Measurements from ENCODE around the gene NEK6. TPM values are rescaled to one million over a fixed set of nuclear protein-coding genes. Genes with fewer than 3 reads are reported as not detected.
A peak's percentile ranks its signal among the peaks of the same experiment; 100 is the strongest.

The NEK6 gene
- total and polyA plus RNA-seq, 9 of the 15 experiments (the other 6 are each of a cell fraction or from before 2014, with no cell fraction given) = 3.1 to 19.0 (median 8.4) TPM

- H3K79me2 ChIP-seq (ENCODE audit: control insufficient read depth, insufficient read depth, low read length) = peaks cover 9% of the 10 kb centered on the region; the same call in 1 of the 3 replicates
- ChIA-PET POLR2A (no interaction called here), CTCF (ENCODE audit: low intra/inter-chr PET ratio) (no interaction called here)
- peak; percentile 73 for ATAC-seq
- FAIRE-seq = peak; percentile 85
- H3K4me2 ChIP-seq (ENCODE audit: insufficient read depth, low read length) = peak overlapping the region; percentile 20; the same call in 1 of the 2 replicates
- BruUV-seq (replicated peaks) = no TSS peak
- WGBS (ENCODE audit: insufficient coverage, low coverage, missing lambda C conversion rate) = 20% methylated on average over 20 of the region's 20 CpGs
- peaks cover 39 to 56% of the 10 kb centered on the region in 2 experiments for H3K4me1 ChIP-seq (replicated peaks in 1 of 2; ENCODE audit: control insufficient read depth in 2 of 2, insufficient read depth in 2 of 2, low read length in 2 of 2)
- no peaks in the 10 kb centered on the region for H3K36me3 ChIP-seq (ENCODE audit: control insufficient read depth, insufficient read depth, low read length)
- peak overlapping the region; percentile 32; the same call in 1 of the 2 replicates for H2AFZ ChIP-seq (ENCODE audit: low read depth, low read length)
- in situ Hi-C loops (cut with MboI) = no loop called here
- H3K9ac ChIP-seq (ENCODE audit: insufficient read depth in 1 of 2, low read depth in 2 of 2, low read length in 2 of 2) = peak overlapping the region in 1 of 2 experiments; percentile 84; a peak in 3 of 4 replicates
- H3K9me1 ChIP-seq (ENCODE audit: control insufficient read depth, insufficient read depth, low read length) = no peaks in the 10 kb centered on the region
- peak overlapping the region; percentile 51; the same call in 2 of the 3 replicates for H3K27ac ChIP-seq (ENCODE audit: extremely low read depth, low read depth, low read length)
- H3K4me3 ChIP-seq = no peak overlapping the region
- no peaks in the 10 kb centered on the region for H3K9me3 ChIP-seq (replicated peaks; ENCODE audit: control insufficient read depth, insufficient read depth, low read depth, low read length)
- H3K27me3 ChIP-seq (ENCODE audit: control insufficient read depth in 2 of 2, insufficient read depth in 2 of 2, low read length in 2 of 2) = no peaks in the 10 kb centered on the region
- intact Hi-C loops (cut with micrococcal nuclease) = no loop called here
- DNase-seq (ENCODE audit: extremely low read depth in 1 of 4, low spot score in 3 of 4) = peak; percentile 67 to 77 (median 73)
- H4K20me1 ChIP-seq (replicated peaks; ENCODE audit: control insufficient read depth, insufficient read depth, low read length) = peaks cover 29% of the 10 kb centered on the region
- peak; percentile 46; the same call in 1 of the 2 replicates for TF ChIP-seq ZNF239 (CRISPR knock-in tag; IDR thresholded peaks at IDR 0.05)
- TF ChIP-seq SMAD3 (CRISPR knock-in tag; conservative IDR thresholded peaks at IDR 0.05) = 0 out of 2 replicates have a peak, but pooled peaks have one; percentile 45
- TF ChIP-seq HMGN3 (IDR thresholded peaks at IDR 0.05; ENCODE audit: borderline replicate concordance, extremely low read depth, insufficient read length, low read depth, low read length) = peak; percentile 57
- TF ChIP-seq ZNF449 (CRISPR knock-in tag; IDR thresholded peaks at IDR 0.05) = 0 out of 2 replicates have a peak, but pooled peaks have one; percentile 47
- peak; percentile 98 for TF ChIP-seq ZKSCAN1 (IDR thresholded peaks at IDR 0.05; ENCODE audit: low read depth, low read length)
- TF ChIP-seq EGR1 (conservative IDR thresholded peaks at IDR 0.05) = peak; percentile 90
- TF ChIP-seq MBD2 (IDR thresholded peaks at IDR 0.05; ENCODE audit: borderline replicate concordance, low read depth) = no peak
- no peak for TF ChIP-seq FOXA1 (IDR thresholded peaks at IDR 0.05; ENCODE audit: borderline replicate concordance)
- TF ChIP-seq RB1 (IDR thresholded peaks at IDR 0.05; ENCODE audit: low read depth) = 0 out of 2 replicates have a peak, but pooled peaks have one; percentile 46
- TF ChIP-seq HDAC2 (IDR thresholded peaks at IDR 0.05) = 0 out of 2 replicates have a peak, but pooled peaks have one; percentile 33
- TF ChIP-seq ZNF445 (CRISPR knock-in tag; IDR thresholded peaks at IDR 0.05; ENCODE audit: low read depth) = no peak
- TF ChIP-seq ETV5 (CRISPR knock-in tag; IDR thresholded peaks at IDR 0.05; ENCODE audit: low read depth) = peak; percentile 53; the same call in 1 of the 2 replicates
- no peak for TF ChIP-seq KLF1 (tag; IDR thresholded peaks at IDR 0.05)
- peak; percentile 54; the same call in 1 of the 2 replicates for TF ChIP-seq ZNF589 (CRISPR knock-in tag; IDR thresholded peaks at IDR 0.05; ENCODE audit: low read depth)
- peak; percentile 70 for TF ChIP-seq NFIC (IDR thresholded peaks at IDR 0.05)
- peak; percentile 56 for TF ChIP-seq CXXC5 (CRISPR knock-in tag; IDR thresholded peaks at IDR 0.05)
- peak; percentile 56 for TF ChIP-seq CBFA2T2 (conservative IDR thresholded peaks at IDR 0.05)
- TF ChIP-seq, protein P1, sequence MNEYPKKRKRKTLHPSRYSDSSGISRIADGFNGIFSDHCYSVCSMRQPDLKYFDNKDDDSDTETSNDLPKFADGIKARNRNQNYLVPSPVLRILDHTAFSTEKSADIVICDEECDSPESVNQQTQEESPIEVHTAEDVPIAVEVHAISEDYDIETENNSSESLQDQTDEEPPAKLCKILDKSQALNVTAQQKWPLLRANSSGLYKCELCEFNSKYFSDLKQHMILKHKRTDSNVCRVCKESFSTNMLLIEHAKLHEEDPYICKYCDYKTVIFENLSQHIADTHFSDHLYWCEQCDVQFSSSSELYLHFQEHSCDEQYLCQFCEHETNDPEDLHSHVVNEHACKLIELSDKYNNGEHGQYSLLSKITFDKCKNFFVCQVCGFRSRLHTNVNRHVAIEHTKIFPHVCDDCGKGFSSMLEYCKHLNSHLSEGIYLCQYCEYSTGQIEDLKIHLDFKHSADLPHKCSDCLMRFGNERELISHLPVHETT (CRISPR knock-in tag; conservative IDR thresholded peaks at IDR 0.05 in 1 of 2, IDR thresholded peaks at IDR 0.05 in 1 of 2) = 0 out of 4 replicates have a peak, but pooled peaks of 1 of the 2 experiments have one; percentile 23
- TF ChIP-seq JUND (IDR thresholded peaks at IDR 0.05; ENCODE audit: borderline replicate concordance, low read depth, low read length) = peak; percentile 42; the same call in 1 of the 2 replicates
- TF ChIP-seq JUND (tag; IDR thresholded peaks at IDR 0.05; ENCODE audit: borderline replicate concordance, low read depth, low read length) = no peak
These were observed 24.9 kb downstream of the NEK6 start for GRCh38 chr9:124282442-124283227.

Data from K562 (cell line).